GM04503 (cell line): ENCODE data around the gene TMEM190.

Experiments
- DNase-seq: peaks from one replicate; pipeline ENCODE4 v3.0.0-alpha.2; 2012; ENCODE audit warnings: low read depth

Gene TMEM190

GRCh38 chr19:55372316-55373081 lies 4.1 kb upstream of the TMEM190 start:
- no peak for DNase-seq

- no peak for DNase-seq
Observed at GRCh38 chr19:55373306-55373992, 3.2 kb upstream of the TMEM190 start.

DNA sequence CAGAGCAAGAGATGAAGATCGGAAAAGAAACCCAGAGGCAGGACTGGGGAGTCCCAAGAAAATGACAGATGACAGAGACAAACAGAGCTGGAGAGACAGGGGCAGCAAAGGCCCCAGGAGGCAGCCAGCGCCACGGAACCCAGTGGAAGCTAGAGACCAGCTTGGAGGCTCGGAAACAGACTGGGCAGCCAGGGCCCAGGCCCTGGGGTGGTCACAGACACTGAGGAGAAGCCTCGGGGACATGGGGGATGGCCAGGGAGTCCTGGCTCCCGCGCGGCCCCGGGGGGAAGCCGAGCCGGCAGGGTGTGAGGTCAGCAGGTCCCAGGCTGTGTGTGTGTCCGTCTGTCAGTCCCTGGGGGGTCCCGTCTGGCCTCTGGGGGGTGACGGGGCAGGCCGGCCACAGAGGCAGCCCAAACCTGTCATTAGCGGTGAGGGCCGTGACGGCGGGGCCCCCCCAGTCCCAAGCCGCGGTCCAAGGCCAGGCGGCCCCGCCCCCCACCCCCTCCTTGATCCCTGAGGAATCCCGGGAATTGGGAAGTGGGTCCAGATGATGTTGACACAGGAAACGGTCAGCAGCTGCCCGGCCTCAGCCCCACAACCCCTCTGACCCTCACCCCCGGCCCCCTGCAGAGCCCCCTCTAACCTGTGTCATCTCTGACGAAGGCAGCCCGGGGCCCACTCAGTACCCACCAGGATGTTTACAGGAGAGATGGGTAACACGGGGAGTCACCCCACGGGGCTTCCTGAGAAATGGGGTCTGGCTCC lies 2.5 kb upstream of the TMEM190 start:
- DNase-seq, result no peak

DNA sequence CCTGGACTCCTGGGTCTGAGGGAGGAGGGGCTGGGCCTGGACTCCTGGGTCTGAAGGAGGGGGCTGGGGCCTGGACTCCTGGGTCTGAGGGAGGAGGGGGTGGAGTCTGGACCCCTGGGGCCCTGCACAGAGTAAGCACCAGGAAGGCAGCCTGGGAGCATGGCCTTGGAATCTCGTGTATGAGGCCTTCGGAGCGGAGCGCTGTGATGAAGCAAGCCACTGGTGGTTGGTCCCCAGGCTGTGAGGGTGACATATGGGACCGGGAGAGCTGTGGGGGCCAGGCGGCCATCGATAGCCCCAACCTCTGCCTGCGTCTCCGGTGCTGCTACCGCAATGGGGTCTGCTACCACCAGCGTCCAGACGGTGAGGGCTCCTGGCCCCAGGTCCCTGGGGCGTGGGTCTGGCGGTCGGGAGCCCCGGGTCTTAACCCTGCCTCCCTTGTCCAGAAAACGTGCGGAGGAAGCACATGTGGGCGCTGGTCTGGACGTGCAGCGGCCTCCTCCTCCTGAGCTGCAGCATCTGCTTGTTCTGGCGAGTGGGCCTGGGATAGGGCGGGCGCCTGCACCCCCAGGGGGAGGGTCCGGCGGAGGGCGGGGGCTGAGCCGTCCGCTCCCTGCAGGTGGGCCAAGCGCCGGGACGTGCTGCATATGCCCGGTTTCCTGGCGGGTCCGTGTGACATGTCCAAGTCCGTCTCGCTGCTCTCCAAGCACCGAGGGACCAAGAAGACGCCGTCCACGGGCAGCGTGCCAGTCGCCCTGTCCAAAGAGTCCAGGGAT lies 918 bp downstream of the TMEM190 start:
- DNase-seq, result no peak

GRCh38 chr19:55379174-55379573 lies 2.5 kb downstream of the TMEM190 start:
- DNase-seq, result no peak

DNA sequence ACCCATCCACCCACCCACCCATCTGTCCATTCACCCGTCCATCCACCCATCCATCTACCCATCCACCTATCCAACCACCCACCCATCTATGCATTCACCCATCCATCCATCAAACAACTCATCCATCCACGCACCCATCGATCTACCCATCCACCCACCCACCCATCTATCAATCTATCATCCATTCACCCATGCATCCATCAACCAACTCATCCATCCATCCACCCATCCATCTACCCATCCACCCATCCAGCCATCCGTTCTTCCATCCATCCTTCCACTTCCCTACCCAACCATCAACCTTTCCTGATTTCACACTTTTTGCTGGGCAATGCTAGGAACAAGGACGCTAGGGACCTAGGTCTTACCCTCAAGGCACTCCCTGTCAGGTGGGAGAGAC lies 5.4 kb downstream of the TMEM190 start:
- DNase-seq, result no peak

DNA sequence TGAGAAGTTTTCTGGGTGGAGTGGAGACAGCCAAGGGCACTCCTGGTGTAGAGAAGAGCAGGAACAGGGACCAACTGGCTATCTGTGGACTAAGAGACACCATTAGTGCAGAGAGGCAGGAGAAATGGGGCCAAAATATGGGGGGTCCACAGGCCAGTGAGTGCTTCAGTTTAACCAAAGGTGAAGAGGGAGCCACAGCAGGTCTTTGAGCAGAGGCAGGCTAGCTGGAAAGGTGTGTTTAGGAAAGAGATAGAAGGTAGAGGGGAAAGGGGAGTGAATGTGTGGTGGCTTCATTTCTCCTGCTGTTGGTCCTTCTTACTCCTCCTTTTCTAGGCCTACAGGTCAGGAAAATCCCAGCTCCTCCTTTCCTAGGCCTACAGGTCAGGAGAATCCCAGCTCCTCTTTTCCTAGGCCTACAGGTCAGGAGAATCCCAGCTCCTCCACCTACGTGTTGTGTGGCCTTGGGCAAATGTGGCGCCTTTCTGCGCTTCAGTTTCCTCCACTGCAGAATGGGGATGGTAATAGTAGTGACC lies 6.0 kb downstream of the TMEM190 start:
- no peak for DNase-seq

GRCh38 chr19:55383279-55384130 lies 6.9 kb downstream of the TMEM190 start:
- no peak for DNase-seq

- no peak for DNase-seq
Observed at GRCh38 chr19:55384131-55384919, 7.7 kb downstream of the TMEM190 start, which contains the start of gene TMEM238. TMEM238 (minus strand) TSS chr19:55384292; CDS start chr19:55384259, 33 bp downstream.

GRCh38 chr19:55384920-55385723 lies 8.5 kb downstream of the TMEM190 start:
- DNase-seq, result peak; percentile 72

GRCh38 chr19:55385724-55386492 lies 9.3 kb downstream of the TMEM190 start, which contains the start of gene RPL28:
RPL28 (plus strand) TSS chr19:55385932; CDS start chr19:55386358, 426 bp downstream.
- peak; percentile 88 for DNase-seq

DNA sequence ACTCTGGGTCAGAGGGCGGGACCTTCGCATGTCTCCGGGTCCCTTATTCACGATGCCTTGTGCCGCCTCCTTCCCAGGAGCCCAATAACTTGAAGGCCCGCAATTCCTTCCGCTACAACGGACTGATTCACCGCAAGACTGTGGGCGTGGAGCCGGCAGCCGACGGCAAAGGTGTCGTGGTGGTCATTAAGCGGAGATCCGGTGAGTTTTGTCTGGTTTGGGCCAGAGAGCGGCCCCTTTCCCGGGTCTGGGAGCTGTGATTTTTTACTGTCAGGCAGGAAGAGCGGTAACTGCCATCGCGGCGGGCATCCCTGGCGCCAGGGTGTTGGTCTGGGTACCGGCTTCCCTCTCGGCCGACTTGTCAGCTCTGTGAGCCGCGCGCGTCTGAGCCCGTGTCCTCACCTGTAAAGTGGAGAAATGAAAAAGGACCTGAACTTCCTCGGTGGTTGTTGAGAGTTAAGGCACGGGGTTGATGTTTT lies 9.9 kb downstream of the TMEM190 start:
- DNase-seq, result no peak

DNA sequence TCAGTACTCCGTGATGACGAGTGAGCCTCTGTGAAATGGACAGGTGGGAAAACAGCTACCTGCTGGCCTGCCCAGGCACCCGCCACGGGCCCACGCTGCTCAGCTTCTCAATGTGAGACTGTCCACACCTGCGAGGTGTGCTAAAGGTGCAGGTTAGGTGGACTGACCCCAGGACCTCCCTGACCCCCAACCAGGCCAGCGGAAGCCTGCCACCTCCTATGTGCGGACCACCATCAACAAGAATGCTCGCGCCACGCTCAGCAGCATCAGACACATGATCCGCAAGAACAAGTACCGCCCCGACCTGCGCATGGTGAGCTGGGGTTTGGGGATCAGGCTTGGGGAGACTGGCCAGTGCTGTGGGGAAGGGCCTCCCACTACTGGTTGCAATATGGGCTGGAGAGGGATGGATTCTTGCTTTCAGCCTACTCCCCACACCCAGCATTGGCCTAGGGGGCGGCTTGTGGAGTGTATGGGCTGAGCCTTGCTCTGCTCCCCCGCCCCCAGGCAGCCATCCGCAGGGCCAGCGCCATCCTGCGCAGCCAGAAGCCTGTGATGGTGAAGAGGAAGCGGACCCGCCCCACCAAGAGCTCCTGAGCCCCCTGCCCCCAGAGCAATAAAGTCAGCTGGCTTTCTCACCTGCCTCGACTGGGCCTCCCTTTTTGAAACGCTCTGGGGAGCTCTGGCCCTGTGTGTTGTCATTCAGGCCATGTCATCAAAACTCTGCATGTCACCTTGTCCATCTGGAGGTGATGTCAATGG lies 11.3 kb downstream of the TMEM190 start:
- no peak for DNase-seq

GRCh38 chr19:55389386-55390317 lies 13.0 kb downstream of the TMEM190 start:
- no peak for DNase-seq

DNA sequence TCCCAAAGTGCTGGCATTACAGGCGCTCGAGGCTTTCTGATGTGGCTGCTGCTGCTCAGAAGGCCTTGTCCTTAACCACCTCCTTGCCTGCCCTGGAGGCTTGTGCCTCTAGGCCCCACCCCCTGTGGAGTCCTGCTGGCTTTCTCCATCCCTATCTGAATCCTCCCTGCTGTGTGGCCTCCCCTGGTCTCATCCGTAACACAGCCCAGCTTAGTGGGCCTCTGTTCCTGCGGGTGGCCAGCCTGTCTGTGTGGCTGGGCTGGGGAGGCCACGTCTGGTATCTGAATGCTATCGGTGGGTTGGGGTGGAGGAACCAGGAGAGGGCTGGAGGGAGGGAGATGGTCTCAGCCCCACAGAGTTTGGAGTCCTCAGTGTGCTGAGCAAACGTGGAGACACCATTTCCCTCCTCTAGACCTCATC lies 13.8 kb downstream of the TMEM190 start:
- DNase-seq, result no peak

GRCh38 chr19:55391191-55391670 lies 14.6 kb downstream of the TMEM190 start:
- no peak for DNase-seq
